Neural cell (in vitro differentiated cells): ENCODE measurements around the gene FAM227B.

Experiments used
- CTCF ChIP-seq: fragments of 450-650 bp; IDR thresholded peaks from 2 replicates; pipeline ENCODE4 v1.5.1; 2014; ENCODE audit warnings: antibody characterized with exemption, mild to moderate bottlenecking, moderate library complexity; ENCODE audit not compliant: poor library complexity, severe bottlenecking
- EZH2 ChIP-seq: fragments of 200-600, 300-800 bp; shearing (Covaris generic), sonication (generic); IDR thresholded peaks from 2 replicates; pipeline ENCODE4 v1.6.1; 2014; ENCODE audit warnings: antibody characterized with exemption, low read length, borderline replicate concordance, mild to moderate bottlenecking; ENCODE audit not compliant: insufficient read depth, poor library complexity, severe bottlenecking
- MXI1 ChIP-seq: fragments of 450-650 bp; conservative IDR thresholded peaks from 2 replicates; pipeline ENCODE4 v1.6.1; 2014; ENCODE audit warnings: antibody characterized with exemption, mild to moderate bottlenecking; ENCODE audit not compliant: poor library complexity, severe bottlenecking
- POLR2AphosphoS5 ChIP-seq: IDR thresholded peaks from 2 replicates; pipeline ENCODE4 v1.6.1; 2012
- RAD21 ChIP-seq: fragments of 450-650 bp; conservative IDR thresholded peaks from 2 replicates; pipeline ENCODE4 v1.6.1; 2014; ENCODE audit warnings: antibody characterized with exemption, mild to moderate bottlenecking, moderate library complexity
- REST ChIP-seq: IDR thresholded peaks from 2 replicates; pipeline ENCODE4 v1.6.1; 2012; ENCODE audit warnings: borderline replicate concordance
- SMC3 ChIP-seq: fragments of 450-650 bp; conservative IDR thresholded peaks from 2 replicates; pipeline ENCODE4 v1.6.1; 2014; ENCODE audit warnings: antibody characterized with exemption, mild to moderate bottlenecking, moderate library complexity; ENCODE audit not compliant: poor library complexity

- TF ChIP-seq CTCF (no peak), MXI1 (no peak), RAD21 (no peak), SMC3 (no peak), POLR2AphosphoS5 (no peak), EZH2 (no peak), REST (no peak)
Observed at GRCh38 chr15:49462232-49462844, 158.3 kb downstream of the FAM227B start.
